ENCODE measurements around the gene CLCN4. TPM values are rescaled to one million over a fixed set of nuclear protein-coding genes. Genes with fewer than 3 reads are reported as not detected.

The CLCN4 gene
- total and polyA plus RNA-seq, 9 donors, result 0.36 to 4.2 (median 3.0) TPM

DNA sequence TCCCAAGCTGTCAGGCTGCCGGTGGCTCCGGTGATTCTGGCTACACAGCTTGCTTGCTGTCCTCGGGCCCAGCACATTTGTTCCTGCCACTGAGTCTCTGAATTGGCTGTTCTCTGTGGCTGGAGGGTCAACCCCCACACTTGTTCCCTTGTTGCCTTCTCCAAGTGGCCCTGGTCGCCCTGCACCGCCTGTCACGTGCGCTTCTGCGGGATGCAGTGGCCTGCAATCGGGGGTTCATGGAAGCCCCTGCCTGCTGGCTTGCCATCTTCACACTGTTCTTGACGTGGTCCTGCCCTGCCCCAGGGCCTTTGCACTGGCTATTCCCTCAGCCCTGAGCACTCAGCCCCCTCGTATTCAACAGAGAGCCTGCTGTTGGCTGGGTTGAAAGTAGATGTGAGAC, 8.1 kb downstream of the CLCN4 start:
- no peaks in the 10 kb centered on the region for H3K9me3 ChIP-seq
- no peaks in the 10 kb centered on the region for H3K4me1 ChIP-seq (ENCODE audit: insufficient read depth)
- no peak for DNase-seq
- no peaks in the 10 kb centered on the region for H3K36me3 ChIP-seq
- no peak for TF ChIP-seq POLR2A (IDR thresholded peaks at IDR 0.05)
- 88 to 93% (median 93%) methylated on average over 11 of the region's 11 CpGs for WGBS, 3 donors
- H3K4me3 ChIP-seq, result no peak overlapping the region
- H3K27me3 ChIP-seq, result no peaks in the 10 kb centered on the region
- no peak overlapping the region for H3K27ac ChIP-seq
- intact Hi-C loops (cut with DNase I), result no loop called here

DNA sequence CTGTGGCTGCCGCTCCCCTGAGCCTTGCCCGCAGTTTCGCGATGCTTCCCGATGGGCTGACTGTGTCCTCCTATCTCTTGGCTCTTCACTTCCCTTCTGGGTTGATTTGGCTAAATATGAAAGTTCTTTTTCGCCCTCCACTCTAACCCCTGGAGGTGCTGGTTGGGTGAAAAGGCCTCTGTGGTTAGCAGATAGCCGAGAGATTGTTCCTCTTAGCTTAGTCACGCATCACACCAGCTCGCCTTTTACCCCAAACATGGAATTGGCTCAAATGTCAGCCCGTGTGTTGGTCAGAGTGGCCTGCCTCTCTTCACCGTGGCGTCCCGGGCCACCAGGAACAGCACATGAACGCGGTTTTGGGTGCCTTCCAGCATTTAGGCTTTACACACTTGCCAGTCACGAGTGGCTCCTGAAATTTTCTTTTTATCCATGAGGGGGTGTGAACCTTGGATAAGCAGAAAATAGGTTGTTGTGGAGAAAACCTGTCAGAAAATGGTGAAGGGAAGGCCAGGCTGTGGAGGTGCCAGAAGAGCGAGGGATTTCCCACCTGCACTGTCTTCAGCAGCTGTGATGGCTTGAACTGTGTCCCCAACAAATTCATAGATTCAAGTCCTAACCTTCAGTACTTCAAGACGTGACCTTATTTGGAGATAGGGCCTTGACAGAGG, 8.9 kb downstream of the CLCN4 start:
- intact Hi-C loops (cut with DNase I), result no loop called here
- Histone ChIP-seq H3K4me1 (ENCODE audit: insufficient read depth) (no peaks in the 10 kb centered on the region), H3K36me3 (no peaks in the 10 kb centered on the region), H3K4me3 (no peak overlapping the region), H3K27ac (no peak overlapping the region), H3K9me3 (no peaks in the 10 kb centered on the region), H3K27me3 (no peaks in the 10 kb centered on the region)
- TF ChIP-seq, protein P1, sequence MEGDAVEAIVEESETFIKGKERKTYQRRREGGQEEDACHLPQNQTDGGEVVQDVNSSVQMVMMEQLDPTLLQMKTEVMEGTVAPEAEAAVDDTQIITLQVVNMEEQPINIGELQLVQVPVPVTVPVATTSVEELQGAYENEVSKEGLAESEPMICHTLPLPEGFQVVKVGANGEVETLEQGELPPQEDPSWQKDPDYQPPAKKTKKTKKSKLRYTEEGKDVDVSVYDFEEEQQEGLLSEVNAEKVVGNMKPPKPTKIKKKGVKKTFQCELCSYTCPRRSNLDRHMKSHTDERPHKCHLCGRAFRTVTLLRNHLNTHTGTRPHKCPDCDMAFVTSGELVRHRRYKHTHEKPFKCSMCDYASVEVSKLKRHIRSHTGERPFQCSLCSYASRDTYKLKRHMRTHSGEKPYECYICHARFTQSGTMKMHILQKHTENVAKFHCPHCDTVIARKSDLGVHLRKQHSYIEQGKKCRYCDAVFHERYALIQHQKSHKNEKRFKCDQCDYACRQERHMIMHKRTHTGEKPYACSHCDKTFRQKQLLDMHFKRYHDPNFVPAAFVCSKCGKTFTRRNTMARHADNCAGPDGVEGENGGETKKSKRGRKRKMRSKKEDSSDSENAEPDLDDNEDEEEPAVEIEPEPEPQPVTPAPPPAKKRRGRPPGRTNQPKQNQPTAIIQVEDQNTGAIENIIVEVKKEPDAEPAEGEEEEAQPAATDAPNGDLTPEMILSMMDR (IDR thresholded peaks at IDR 0.05), result no peak
- TF ChIP-seq POLR2A (IDR thresholded peaks at IDR 0.05) (no peak), EP300 (IDR thresholded peaks at IDR 0.05) (no peak)
- WGBS, 3 donors, result 79 to 84% (median 81%) methylated on average over 18 of the region's 18 CpGs
- no peak for DNase-seq

- no peak for DNase-seq
- H3K36me3 ChIP-seq, result no peaks in the 10 kb centered on the region
- H3K4me1 ChIP-seq (ENCODE audit: insufficient read depth), result no peaks in the 10 kb centered on the region
- no peaks in the 10 kb centered on the region for H3K9me3 ChIP-seq
- WGBS, 3 donors, result 65 to 72% (median 69%) methylated on average over 17 of the region's 17 CpGs
- H3K27me3 ChIP-seq, result no peaks in the 10 kb centered on the region
- no peak overlapping the region for H3K4me3 ChIP-seq
- H3K27ac ChIP-seq, result no peak overlapping the region
- intact Hi-C loops (cut with DNase I), result no loop called here
- no peak for TF ChIP-seq EP300 (IDR thresholded peaks at IDR 0.05)
These were observed 9.5 kb downstream of the CLCN4 start for GRCh38 chrX:10166248-10166716.

GRCh38 chrX:10166731-10167151, 10.0 kb downstream of the CLCN4 start:
- Histone ChIP-seq H3K4me1 (ENCODE audit: insufficient read depth) (no peaks in the 10 kb centered on the region), H3K27ac (no peak overlapping the region), H3K36me3 (no peaks in the 10 kb centered on the region), H3K4me3 (no peak overlapping the region), H3K27me3 (no peaks in the 10 kb centered on the region), H3K9me3 (no peaks in the 10 kb centered on the region)
- WGBS, 3 donors, result 49 to 58% (median 56%) methylated on average over 8 of the region's 8 CpGs
- no peak for TF ChIP-seq EP300 (IDR thresholded peaks at IDR 0.05)
- TF ChIP-seq, protein P1 (IDR thresholded peaks at IDR 0.05), result no peak
- intact Hi-C loops (cut with DNase I), result no loop called here
- no peak for DNase-seq

GRCh38 chrX:10167573-10167972, 10.8 kb downstream of the CLCN4 start:
- TF ChIP-seq EP300 (IDR thresholded peaks at IDR 0.05), result no peak
- no peak for DNase-seq
- Histone ChIP-seq H3K36me3 (no peaks in the 10 kb centered on the region), H3K4me3 (no peak overlapping the region), H3K27me3 (no peaks in the 10 kb centered on the region), H3K9me3 (no peaks in the 10 kb centered on the region), H3K4me1 (ENCODE audit: insufficient read depth) (no peaks in the 10 kb centered on the region), H3K27ac (no peak overlapping the region)
- intact Hi-C loops (cut with DNase I), result no loop called here
- WGBS, 3 donors, result 67 to 78% (median 73%) methylated on average over 6 of the region's 6 CpGs

DNA sequence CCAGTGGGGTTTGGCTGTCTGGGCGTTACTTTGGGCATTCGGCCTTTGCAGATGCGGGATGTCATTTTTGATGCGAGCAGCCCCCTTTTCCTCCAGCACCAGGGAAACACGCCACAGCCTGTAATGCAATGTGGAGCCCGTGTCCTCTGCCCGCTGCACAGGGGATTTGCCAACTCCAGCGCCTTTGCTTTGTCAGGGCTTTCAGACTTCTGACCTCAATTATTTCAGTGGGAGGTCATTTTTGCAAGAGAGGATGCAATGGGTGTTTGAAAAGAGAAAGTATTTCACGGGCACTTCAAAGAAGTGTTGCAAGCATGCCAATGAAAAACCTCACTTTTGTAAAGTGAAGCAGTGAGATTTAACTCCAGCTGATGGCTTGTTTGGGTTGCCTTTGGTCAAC, 11.5 kb downstream of the CLCN4 start:
- intact Hi-C loops (cut with DNase I), result no loop called here
- no peak for TF ChIP-seq POLR2A (IDR thresholded peaks at IDR 0.05)
- TF ChIP-seq, protein P1 (IDR thresholded peaks at IDR 0.05), result no peak
- TF ChIP-seq EP300 (IDR thresholded peaks at IDR 0.05), result no peak
- H3K36me3 ChIP-seq, result no peaks in the 10 kb centered on the region
- no peaks in the 10 kb centered on the region for H3K9me3 ChIP-seq
- no peak overlapping the region for H3K27ac ChIP-seq
- no peak overlapping the region for H3K4me3 ChIP-seq
- DNase-seq, result no peak
- H3K27me3 ChIP-seq, result no peaks in the 10 kb centered on the region
- WGBS, 3 donors, result 70 to 82% (median 73%) methylated on average over 9 of the region's 9 CpGs
- H3K4me1 ChIP-seq (ENCODE audit: insufficient read depth), result no peaks in the 10 kb centered on the region

Data from ovary (tissue), 9 donors.